Renal cortical epithelial cell (primary cell): Measurements from ENCODE around the gene NUDT4. TPM values are rescaled to one million over a fixed set of nuclear protein-coding genes. Genes with fewer than 3 reads are reported as not detected.
A peak's percentile ranks its signal among the peaks of the same experiment; 100 is the strongest.
"Not testable (repeated sequence)": the region's sequence is repeated elsewhere in the genome, so short reads cannot be mapped to it uniquely, and the experiment has no call there.

ENCODE experiments used
- DNase-seq: peaks from one replicate; pipeline ENCODE4 v3.0.0-alpha.2; 2011; ENCODE audit warnings: low read depth
- total RNA-seq: library from RNA; depleted of rRNA; stranded (reverse); fragments of >200 nt; gene quantifications from 2 replicates; pipeline ENCODE4 v1.2.3, GENCODE V29; 2014

The NUDT4 gene
- total RNA-seq, 1 donor from 2014 or later = 35.2 TPM

DNA sequence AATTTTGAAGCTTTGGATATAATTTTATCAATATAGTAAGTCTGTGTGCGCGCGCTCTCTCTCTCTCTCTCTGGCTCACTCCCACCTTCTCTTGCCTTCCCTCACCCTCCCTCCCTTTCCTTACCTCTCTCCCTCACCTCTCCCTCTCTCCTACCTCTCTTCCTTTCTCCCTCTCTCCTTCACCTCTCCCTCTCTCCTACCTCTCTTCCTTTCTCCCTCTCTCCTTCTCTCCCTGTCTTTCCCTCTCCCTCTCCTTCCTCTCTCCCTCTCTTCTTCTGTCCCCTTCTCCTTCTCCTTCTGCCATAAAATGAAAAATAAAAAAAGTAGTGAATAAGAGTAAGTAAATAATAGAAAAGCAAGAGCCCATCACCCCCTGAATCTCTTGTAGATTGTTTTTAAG is 9.0 kb upstream of the NUDT4 start:
- DNase-seq = no peak

GRCh38 chr12:93369505-93369904 is 8.2 kb upstream of the NUDT4 start:
- DNase-seq = no peak

GRCh38 chr12:93370947-93371346 is 6.8 kb upstream of the NUDT4 start:
- no peak for DNase-seq

GRCh38 chr12:93373961-93374656 is 3.6 kb upstream of the NUDT4 start:
- DNase-seq = peak; percentile 33

DNA sequence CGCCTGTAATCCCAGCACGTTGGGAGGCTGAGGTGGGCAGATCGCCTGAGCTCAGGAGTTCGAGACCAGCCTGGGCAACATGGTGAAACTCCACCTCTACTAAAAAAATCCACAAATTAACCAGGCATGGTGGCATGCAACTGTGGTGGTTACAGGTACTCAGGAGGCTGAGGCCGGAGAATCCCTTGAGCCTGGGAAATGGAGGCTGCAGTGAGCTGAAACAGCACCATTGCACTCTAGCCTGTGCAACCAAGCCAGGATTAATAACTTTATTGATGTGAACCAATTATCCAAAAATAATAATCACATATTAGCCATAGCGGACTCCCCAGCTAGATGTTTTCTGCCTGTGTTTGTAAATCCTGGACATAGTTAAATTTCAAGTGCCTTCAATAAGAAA is 1.8 kb upstream of the NUDT4 start:
- no peak for DNase-seq

DNA sequence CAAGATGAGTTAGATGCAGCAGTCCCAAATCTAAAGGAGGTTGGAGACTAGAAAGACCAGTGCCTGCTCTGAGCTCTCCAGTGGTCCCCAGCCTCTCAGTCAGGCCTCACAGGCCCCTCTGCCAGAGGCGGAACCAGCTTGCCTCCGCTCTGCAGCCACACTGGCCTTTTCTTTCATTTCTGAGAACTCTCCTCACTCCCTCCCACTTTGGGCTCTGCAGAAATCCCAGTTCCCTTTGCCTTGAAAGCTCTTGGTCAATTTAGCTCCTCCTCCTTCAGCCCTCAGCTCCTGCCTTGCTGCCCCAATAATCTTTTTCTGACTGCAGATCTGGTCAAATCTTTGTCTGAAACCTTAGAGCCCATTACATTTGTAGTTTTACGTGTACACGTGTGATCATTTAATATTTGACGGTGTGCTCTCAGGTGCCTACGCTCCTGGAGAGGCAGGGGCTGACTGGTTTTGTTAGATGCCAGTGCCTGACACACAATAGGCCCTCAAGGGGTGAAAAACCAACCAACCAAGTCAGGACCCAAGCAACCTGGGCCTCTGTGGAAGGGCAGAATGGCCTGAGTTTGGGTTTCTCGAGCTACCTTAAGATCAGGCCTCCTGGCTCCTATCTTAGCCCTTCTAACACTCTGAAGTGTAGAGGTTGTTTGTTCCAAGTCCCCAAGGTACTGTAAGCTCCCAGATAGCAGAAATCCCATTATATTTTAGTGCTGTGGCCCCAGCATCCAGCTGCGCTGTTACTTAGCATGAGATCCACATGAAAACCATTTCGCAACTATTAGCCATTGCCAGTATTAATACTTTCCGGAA is 1.1 kb upstream of the NUDT4 start:
- peak; percentile 66 for DNase-seq

DNA sequence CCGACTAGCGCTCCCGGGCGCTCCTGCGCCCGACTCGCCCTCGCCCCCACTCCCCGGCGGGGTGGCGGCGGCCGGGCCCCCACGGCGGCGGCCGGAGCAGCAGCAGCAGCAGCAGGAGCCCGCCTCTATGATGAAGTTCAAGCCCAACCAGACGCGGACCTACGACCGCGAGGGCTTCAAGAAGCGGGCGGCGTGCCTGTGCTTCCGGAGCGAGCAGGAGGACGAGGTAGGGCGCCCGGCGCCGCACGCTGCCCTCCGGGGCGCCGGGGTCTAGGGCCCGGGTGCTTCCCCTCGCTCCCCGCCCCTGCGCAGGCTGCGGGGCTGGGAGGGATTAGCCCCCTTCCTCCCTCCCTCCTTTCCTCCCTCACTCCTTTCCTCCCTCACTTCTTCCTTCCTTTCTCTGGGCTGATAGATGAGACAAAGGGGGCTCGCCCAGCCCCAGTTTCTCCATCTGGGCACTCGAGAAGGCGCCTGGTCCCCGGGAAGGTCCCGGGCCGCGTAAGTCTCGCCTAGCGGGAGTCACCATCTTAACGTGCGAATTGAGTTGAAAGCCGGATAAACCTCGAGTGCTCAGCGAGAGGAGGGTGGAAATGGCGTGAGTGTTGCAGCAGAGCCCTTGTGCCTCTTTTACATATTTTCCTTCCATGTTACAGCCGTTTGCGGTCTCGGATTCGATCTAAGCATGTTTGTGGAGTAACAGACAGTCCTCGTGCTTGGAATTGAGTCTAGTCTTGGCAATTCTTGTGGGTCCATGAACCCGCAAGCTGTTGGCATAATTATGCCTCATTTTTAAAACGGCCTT is 672 bp downstream of the NUDT4 start:
- peak; percentile 41 for DNase-seq

GRCh38 chr12:93378998-93379325 is 1.2 kb downstream of the NUDT4 start:
- DNase-seq = no peak

DNA sequence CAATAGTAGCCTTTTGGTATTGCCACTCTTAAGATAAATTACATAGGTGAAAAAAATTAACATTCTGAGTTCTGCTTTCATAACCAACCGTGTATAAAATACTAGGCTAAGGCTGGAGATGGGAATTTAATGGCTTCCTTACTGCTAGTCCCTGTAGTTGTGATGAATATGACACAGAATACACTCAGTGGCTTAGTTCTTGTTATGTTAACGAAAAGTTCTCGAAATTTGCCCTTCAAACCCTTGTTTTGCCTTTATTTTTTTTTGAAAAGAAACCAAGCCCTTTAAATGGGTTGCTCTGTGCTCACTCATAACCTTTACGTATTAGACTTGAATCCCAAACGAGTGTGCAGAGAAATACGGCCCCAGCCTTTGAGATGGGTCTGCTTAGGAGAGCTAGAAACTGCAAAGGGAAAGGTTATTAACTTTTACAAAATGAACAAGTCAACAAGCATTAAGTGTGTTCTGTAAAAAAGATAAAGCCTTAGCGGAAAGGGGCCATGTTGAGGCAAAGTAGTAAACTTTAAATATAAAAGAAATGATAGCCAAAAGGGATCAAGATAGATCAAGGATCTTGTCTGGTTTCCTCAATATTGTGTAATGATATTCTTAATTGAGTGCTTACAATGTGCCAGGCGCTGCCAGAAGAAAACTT is 1.7 kb downstream of the NUDT4 start:
- DNase-seq = no peak

DNA sequence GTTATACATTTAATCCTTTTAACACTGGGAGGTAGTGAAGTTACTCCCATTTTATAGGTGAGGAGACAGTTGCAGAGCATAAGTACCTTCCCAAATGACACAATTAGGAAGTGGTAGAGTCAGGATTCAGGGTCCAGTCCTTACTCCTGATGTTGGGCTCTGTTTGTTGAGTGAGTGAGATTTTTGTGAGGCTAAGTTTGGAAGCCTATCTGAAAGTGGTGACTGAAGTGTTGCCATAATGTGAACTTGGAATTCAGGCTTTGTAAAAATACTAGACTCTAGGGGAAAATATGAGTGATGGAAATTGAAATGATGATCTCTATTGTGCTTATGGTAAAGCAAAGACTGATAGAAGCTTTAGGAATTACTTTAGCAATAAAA is 2.2 kb downstream of the NUDT4 start:
- DNase-seq = no peak

DNA sequence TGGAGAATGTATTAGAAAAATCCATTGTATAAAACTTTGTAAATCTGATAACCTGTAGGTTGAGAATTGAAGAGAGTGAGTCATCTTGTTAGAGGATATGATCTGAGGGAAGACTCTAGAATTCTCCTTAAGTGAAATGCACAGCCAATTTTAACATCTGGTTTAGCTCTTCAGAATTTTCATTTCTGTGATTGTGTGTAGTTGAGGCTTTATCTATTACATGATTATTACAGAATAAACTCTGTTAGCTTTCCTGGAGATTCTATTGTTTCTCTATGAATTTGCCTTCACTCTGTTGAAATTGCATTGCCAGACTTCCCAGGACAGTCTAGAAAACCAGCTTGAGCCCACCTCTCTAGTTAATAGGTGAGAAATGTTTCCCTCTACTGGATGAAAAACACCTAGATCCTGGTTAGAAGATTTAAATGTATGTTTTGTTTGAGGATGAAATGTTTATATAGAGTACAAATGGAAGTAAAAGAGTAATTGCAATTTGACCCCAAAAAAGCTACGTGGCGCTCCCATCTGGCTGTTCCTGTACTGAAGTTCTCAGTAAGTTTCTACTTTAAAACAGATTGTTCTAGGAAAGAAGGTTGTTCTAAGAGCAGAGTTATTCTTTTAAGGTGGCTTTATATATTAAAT is 2.9 kb downstream of the NUDT4 start:
- DNase-seq = peak; percentile 55

GRCh38 chr12:93381161-93381975 is 3.6 kb downstream of the NUDT4 start:
- DNase-seq = no peak

GRCh38 chr12:93381976-93382437 is 4.3 kb downstream of the NUDT4 start:
- DNase-seq = not testable (repeated sequence)

GRCh38 chr12:93387780-93388179 is 10.1 kb downstream of the NUDT4 start:
- DNase-seq = peak; percentile 31

- DNase-seq = peak; percentile 77
These were observed 12.3 kb downstream of the NUDT4 start for GRCh38 chr12:93390031-93390430.

- peak; percentile 68 for DNase-seq
These were observed 13.0 kb downstream of the NUDT4 start for GRCh38 chr12:93390549-93391297.

GRCh38 chr12:93393425-93393824 is 15.7 kb downstream of the NUDT4 start:
- no peak for DNase-seq

GRCh38 chr12:93397412-93397811 is 19.7 kb downstream of the NUDT4 start:
- DNase-seq = no peak

DNA sequence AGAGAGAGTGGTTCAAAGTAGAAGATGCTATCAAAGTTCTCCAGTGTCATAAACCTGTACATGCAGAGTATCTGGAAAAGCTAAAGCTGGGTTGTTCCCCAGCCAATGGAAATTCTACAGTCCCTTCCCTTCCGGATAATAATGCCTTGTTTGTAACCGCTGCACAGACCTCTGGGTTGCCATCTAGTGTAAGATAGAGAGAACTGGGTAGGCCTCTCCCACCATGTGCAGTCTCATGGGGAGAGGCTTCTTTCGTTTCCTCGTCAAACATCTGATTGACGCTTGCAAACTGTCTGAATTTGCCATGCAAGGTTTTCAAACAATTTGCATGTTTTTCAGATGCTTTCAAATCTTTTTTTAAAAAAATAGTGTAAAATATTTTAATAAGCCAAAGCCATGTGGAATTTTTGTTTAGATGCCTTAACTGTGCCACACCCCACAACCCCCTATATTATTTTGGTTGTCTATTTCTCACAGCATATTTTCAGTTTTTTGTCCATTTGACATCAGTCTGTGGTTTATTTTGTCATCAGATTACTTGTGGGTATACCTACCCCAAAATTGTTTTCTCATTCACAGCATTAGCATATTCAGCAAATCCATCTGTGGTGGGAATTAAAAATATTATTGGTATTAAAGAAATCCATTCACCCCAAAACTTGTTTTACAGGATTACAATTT is 21.6 kb downstream of the NUDT4 start:
- not testable (repeated sequence) for DNase-seq
